Endodermal cell (in vitro differentiated cells): ENCODE measurements around the gene TRMT2A. TPM values are rescaled to one million over a fixed set of nuclear protein-coding genes. Genes with fewer than 3 reads are reported as not detected.

Experiments
- DNase-seq: peaks from one replicate; pipeline ENCODE4 v3.0.0-alpha.2; 2017
- H3K27ac ChIP-seq: 2 replicates; pipeline ENCODE4 v1.5.1; 2013; ENCODE audit warnings: mild to moderate bottlenecking, low read depth, low read length, moderate library complexity
- H3K27me3 ChIP-seq: 2 replicates; pipeline ENCODE4 v1.6.1; 2013; ENCODE audit warnings: mild to moderate bottlenecking, low read length, moderate library complexity; ENCODE audit not compliant: insufficient read depth, control insufficient read depth, poor library complexity, severe bottlenecking
- H3K36me3 ChIP-seq: 2 replicates; pipeline ENCODE4 v1.7.0; 2013; ENCODE audit warnings: mild to moderate bottlenecking, low read length, moderate library complexity; ENCODE audit not compliant: control insufficient read depth, insufficient read depth
- H3K4me1 ChIP-seq: one replicate; pipeline ENCODE4 v1.7.0; 2013; ENCODE audit warnings: low read length; ENCODE audit not compliant: control insufficient read depth, insufficient read depth
- H3K4me3 ChIP-seq: 2 replicates; pipeline ENCODE4 v1.5.1; 2013; ENCODE audit warnings: mild to moderate bottlenecking, low read length, moderate library complexity
- H3K9ac ChIP-seq: 2 replicates; pipeline ENCODE4 v1.6.1; 2013; ENCODE audit warnings: mild to moderate bottlenecking, low read length, moderate library complexity; ENCODE audit not compliant: poor library complexity, severe bottlenecking; ENCODE audit errors: extremely low read depth
- H3K9me3 ChIP-seq: 2 replicates; pipeline ENCODE4 v1.6.1; 2013; ENCODE audit warnings: mild to moderate bottlenecking, low read length, moderate library complexity; ENCODE audit not compliant: control insufficient read depth
- H3K27ac Mint-ChIP-seq: 2 replicates; pipeline ENCODE4 v1.8.0; 2020; ENCODE audit warnings: mixed read lengths
- H3K27me3 Mint-ChIP-seq: 2 replicates; pipeline ENCODE4 v1.8.0; 2021; ENCODE audit warnings: mild to moderate bottlenecking, mixed read lengths; ENCODE audit not compliant: insufficient read depth
- H3K36me3 Mint-ChIP-seq: 2 replicates; pipeline ENCODE4 v1.8.0; 2020; ENCODE audit warnings: low read depth, mixed read lengths
- H3K4me1 Mint-ChIP-seq: 2 replicates; pipeline ENCODE4 v1.8.0; 2020; ENCODE audit warnings: mixed read lengths
- H3K4me3 Mint-ChIP-seq: 2 replicates; pipeline ENCODE4 v1.8.0; 2020; ENCODE audit warnings: mild to moderate bottlenecking, moderate library complexity, mixed read lengths
- H3K9me3 Mint-ChIP-seq: 2 replicates; pipeline ENCODE4 v1.8.0; 2020; ENCODE audit warnings: mild to moderate bottlenecking, mixed read lengths
- WGBS, 2 experiments: methylation state at CpG; one replicate each; pipeline versions ENCODE4 v1.1.5 to v1.1.7; 2013; ENCODE audit warnings: missing lambda C conversion rate in 2 of 2, mixed read lengths in 1 of 2; ENCODE audit not compliant: insufficient coverage in 1 of 2, insufficient read length in 1 of 2; 5-methylcytosine and 5-hydroxymethylcytosine counted together
- total RNA-seq, 2 donors: library from RNA; stranded (reverse); fragmentation: NEBNext Ultra II Directional in 1 of 2; extraction: Animal tissue kit (Norgen Biotek cat#: 25700) in 1 of 2; gene quantifications; 2 replicates in 1 of 2; 3 replicates in 1 of 2; pipeline ENCODE4 v1.2.1, GENCODE V29; 2021
- TF ChIP-seq, protein P1 (sequence below): fragments of 200-600 bp; sonication (generic); conservative IDR thresholded peaks from 2 replicates; pipeline ENCODE4 v1.5.0; 2021; ENCODE audit warnings: antibody characterized with exemption, mild to moderate bottlenecking

TRMT2A gene
- total RNA-seq, 2 donors from 2014 or later: 45.6 to 55.2 TPM

DNA sequence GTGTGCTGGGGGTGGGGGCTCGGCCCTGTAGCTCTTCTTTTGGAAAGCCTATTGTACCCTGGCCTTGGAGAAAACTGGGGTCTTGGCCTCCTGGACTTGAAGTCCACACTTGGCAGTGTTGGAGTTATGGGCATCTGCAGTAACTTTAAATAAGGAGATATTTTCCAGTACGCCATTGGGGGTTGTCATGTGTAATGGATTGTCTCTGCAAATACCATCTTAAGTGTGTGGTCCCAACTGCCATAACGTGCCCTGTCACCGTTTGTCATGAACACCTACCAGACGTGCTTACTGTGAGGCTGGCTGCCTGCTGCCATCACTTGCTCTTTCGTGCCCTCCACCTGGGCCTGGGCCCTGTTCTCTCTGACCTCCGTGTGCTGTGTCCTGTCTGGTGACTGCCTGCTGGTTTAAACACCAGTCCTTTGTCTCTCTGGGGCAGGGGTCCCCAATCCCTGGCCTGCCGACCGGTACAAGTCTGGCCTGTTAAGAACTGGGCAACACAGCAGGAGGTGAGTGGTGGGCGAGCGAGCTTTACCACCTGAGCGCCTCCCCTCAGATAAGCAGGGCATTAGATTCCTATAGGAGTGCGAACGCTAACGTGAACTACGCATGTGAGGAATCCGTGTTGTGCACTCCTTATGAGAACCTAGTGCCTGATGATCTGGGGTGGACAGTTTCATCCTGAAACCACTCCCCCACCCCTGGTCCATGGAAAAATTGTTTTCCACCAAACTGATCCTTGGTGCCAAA is 11.0 kb upstream of the TRMT2A start:
- no peak for DNase-seq

DNA sequence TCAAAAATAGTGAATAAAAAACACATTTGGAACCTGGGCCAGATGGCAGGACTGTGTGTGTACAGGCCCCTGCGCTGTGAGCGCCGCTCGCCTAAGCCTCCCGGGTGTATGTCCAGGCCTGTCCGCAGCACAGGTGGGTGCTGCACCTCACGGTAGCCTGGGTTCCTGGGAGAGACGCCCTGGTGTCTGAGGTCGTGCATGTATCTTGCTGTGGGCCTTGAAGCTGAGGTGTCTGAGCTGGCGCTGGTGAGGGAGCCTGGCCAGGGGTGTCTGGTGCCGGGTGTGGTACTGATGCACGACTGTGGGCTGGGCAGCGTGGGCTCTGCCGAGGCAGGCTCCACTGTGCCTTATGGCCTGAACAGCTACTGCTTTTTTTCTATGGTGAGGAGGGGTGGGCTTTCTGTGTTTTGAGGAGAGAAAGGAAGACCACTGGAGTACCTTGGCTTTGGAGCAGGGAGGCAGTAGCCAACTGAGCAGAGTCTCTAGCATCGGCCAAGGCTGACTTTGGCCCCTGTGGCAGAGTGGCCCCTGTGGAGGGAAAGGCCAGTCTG is 10.4 kb upstream of the TRMT2A start:
- Histone ChIP-seq H3K4me3 (no peak overlapping the region), H3K4me1 (no peaks in the 10 kb centered on the region), H3K36me3 (peaks cover 54% of the 10 kb centered on the region), H3K9me3 (no peaks in the 10 kb centered on the region), H3K27ac (peak overlapping the region; percentile 29), H3K27me3 (no peaks in the 10 kb centered on the region), H3K9ac (no peak overlapping the region)
- Mint-ChIP-seq H3K4me1 (no peaks in the 10 kb centered on the region), H3K27me3 (no peaks in the 10 kb centered on the region), H3K9me3 (no peaks in the 10 kb centered on the region), H3K36me3 (peaks cover 36% of the 10 kb centered on the region), H3K27ac (peak overlapping the region; percentile 74), H3K4me3 (no peak overlapping the region)
- 94 to 98% methylated on average over 12 to 15 of the region's 15 CpGs for WGBS, 2 experiments
- DNase-seq: no peak
- TF ChIP-seq, protein P1, sequence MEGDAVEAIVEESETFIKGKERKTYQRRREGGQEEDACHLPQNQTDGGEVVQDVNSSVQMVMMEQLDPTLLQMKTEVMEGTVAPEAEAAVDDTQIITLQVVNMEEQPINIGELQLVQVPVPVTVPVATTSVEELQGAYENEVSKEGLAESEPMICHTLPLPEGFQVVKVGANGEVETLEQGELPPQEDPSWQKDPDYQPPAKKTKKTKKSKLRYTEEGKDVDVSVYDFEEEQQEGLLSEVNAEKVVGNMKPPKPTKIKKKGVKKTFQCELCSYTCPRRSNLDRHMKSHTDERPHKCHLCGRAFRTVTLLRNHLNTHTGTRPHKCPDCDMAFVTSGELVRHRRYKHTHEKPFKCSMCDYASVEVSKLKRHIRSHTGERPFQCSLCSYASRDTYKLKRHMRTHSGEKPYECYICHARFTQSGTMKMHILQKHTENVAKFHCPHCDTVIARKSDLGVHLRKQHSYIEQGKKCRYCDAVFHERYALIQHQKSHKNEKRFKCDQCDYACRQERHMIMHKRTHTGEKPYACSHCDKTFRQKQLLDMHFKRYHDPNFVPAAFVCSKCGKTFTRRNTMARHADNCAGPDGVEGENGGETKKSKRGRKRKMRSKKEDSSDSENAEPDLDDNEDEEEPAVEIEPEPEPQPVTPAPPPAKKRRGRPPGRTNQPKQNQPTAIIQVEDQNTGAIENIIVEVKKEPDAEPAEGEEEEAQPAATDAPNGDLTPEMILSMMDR: no peak

More for the DNA sequence above, 11.0 kb upstream of the TRMT2A start:
- Mint-ChIP-seq H3K27me3 (no peaks in the 10 kb centered on the region), H3K36me3 (peaks cover 34% of the 10 kb centered on the region), H3K9me3 (no peaks in the 10 kb centered on the region), H3K27ac (peak overlapping the region; percentile 80), H3K4me3 (no peak overlapping the region), H3K4me1 (no peaks in the 10 kb centered on the region)
- 92 to 93% methylated on average over 15 to 17 of the region's 17 CpGs for WGBS, 2 experiments
- no peaks in the 10 kb centered on the region for H3K27me3 ChIP-seq
- peaks cover 53% of the 10 kb centered on the region for H3K36me3 ChIP-seq
- no peak overlapping the region for H3K4me3 ChIP-seq
- H3K4me1 ChIP-seq: no peaks in the 10 kb centered on the region
- H3K9ac ChIP-seq: no peak overlapping the region
- peak overlapping the region; percentile 36 for H3K27ac ChIP-seq
- TF ChIP-seq, protein P1: no peak
- H3K9me3 ChIP-seq: no peaks in the 10 kb centered on the region

DNA sequence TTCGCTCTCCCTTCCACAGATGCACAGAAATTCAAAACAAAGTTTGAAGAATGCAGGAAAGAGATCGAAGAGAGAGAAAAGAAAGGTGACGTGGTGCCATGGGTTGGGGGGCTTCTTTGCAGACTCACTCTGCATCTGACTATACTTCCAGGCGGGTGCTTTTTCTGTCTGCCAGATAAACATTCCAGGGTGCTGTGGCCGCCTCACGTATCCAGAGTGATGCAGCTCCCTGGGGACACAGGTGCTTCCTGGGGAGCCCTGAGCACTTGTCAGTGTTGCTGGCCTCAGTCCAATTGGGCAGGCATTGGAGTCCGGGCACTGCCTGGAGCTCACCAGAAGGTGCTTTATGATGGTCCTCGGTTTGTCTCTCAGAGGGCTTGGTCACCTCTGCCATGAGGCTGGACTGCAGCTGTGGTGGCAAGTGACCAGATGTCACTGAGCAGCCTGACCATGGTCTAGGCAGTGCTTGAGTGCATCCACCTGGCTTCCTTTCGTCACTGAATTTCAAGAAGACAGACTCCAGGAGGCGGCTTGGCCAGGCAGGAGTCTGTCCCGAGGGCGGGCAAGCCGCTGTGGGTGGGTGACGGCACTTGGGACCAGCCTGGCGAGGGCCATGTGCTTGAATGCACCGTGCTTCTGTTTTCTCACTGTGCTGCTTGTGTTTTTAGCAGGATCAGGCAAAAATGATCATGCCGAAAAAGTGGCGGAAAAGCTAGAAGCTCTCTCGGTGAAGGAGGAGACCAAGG is 9.4 kb upstream of the TRMT2A start:
- no peaks in the 10 kb centered on the region for H3K9me3 ChIP-seq
- no peaks in the 10 kb centered on the region for H3K27me3 Mint-ChIP-seq
- H3K4me3 Mint-ChIP-seq: no peak overlapping the region
- no peak overlapping the region for H3K9ac ChIP-seq
- H3K36me3 Mint-ChIP-seq: peaks cover 45% of the 10 kb centered on the region
- no peaks in the 10 kb centered on the region for H3K4me1 ChIP-seq
- no peak overlapping the region for H3K27ac Mint-ChIP-seq
- H3K36me3 ChIP-seq: peaks cover 63% of the 10 kb centered on the region
- TF ChIP-seq, protein P1: no peak
- WGBS, 2 experiments: 95% methylated on average over 17 to 19 of the region's 19 CpGs
- no peaks in the 10 kb centered on the region for H3K9me3 Mint-ChIP-seq
- H3K27ac ChIP-seq: no peak overlapping the region
- no peak overlapping the region for H3K4me3 ChIP-seq
- H3K4me1 Mint-ChIP-seq: no peaks in the 10 kb centered on the region
- DNase-seq: no peak
- no peaks in the 10 kb centered on the region for H3K27me3 ChIP-seq
